Tibial nerve (tissue), 4 donors: ENCODE data around the gene CGN. TPM values are rescaled to one million over a fixed set of nuclear protein-coding genes. Genes with fewer than 3 reads are reported as not detected.

ENCODE experiments used
- DNase-seq, 2 donors: peaks; one replicate each; pipeline ENCODE4 v3.0.0-alpha.2; 2019; ENCODE audit warnings: low spot score in 2 of 2
- H3K27ac ChIP-seq, 4 donors: fragments of 200-600 bp; sonication (generic) in 3 of 4; one replicate each; pipeline ENCODE4 v1.5.1; 2017 to 2019; ENCODE audit warnings: mild to moderate bottlenecking in 1 of 4
- H3K27me3 ChIP-seq, 2 donors: fragments of 200-600 bp; sonication (generic) in 1 of 2; one replicate each; pipeline versions ENCODE4 v1.5.1 to v1.6.0; 2017 to 2019
- H3K36me3 ChIP-seq, 3 donors: fragments of 200-600 bp; sonication (generic); one replicate each; pipeline ENCODE4 v1.5.1; 2018 to 2019
- H3K4me1 ChIP-seq, 4 donors: fragments of 200-600 bp; sonication (generic) in 3 of 4; one replicate each; pipeline ENCODE4 v1.5.1; 2017 to 2019
- H3K4me3 ChIP-seq, 4 donors: fragments of 200-600 bp; sonication (generic) in 3 of 4; one replicate each; pipeline ENCODE4 v1.5.1; 2017 to 2019; ENCODE audit warnings: mild to moderate bottlenecking in 1 of 4, moderate library complexity in 1 of 4
- H3K9me3 ChIP-seq, 4 donors: fragments of 200-600 bp; sonication (generic) in 3 of 4; one replicate each; pipeline ENCODE4 v1.5.1; 2017 to 2019
- CTCF ChIP-seq, 5 experiments: fragments of 200-600 bp in 3 of 5; fragments of 450-650 bp in 2 of 5; sonication (generic) in 3 of 5; IDR thresholded peaks; one replicate each; pipeline ENCODE4 v1.5.1; 2016 to 2019; ENCODE audit warnings: antibody characterized with exemption in 5 of 5, mild to moderate bottlenecking in 3 of 5, moderate library complexity in 2 of 5
- EP300 ChIP-seq, 2 donors: sonication (generic); formaldehyde crosslinking; IDR thresholded peaks; one replicate each; pipeline ENCODE4 v1.6.1; 2017; ENCODE audit warnings: antibody characterized with exemption in 2 of 2, mild to moderate bottlenecking in 1 of 2
- POLR2A ChIP-seq, 2 donors: fragments of 450-650 bp; IDR thresholded peaks; one replicate each; pipeline ENCODE4 v1.6.1; 2017; ENCODE audit warnings: antibody characterized with exemption in 2 of 2, mild to moderate bottlenecking in 2 of 2, moderate library complexity in 2 of 2
- WGBS, 2 donors: methylation state at CpG; one replicate each; pipeline ENCODE4 v1.1.5; 2018; 5-methylcytosine and 5-hydroxymethylcytosine counted together
- total RNA-seq, 4 donors: library from RNA; depleted of rRNA; stranded (reverse); fragments of >200 nt; gene quantifications; one replicate each; pipeline ENCODE4 v1.1.0, GENCODE V29; 2016

Gene CGN
- total RNA-seq, 4 donors from 2014 or later = 0.63 to 4.9 (median 2.0) TPM

GRCh38 chr1:151492120-151492519 lies 19.1 kb upstream of the CGN start:
- 65 to 76% methylated on average over 1 of the region's 1 CpG for WGBS, 2 donors
- Histone ChIP-seq H3K4me3 (no peak overlapping the region), H3K9me3 (no peaks in the 10 kb centered on the region), H3K27ac (no peak overlapping the region), H3K36me3 (no peaks in the 10 kb centered on the region), H3K27me3 (no peaks in the 10 kb centered on the region), H3K4me1 (peaks cover 0 to 15% (median 0%) of the 10 kb centered on the region in 4 donors)
- TF ChIP-seq CTCF (IDR thresholded peaks at IDR 0.05) (no peak), POLR2A (IDR thresholded peaks at IDR 0.05) (no peak)
- DNase-seq = no peak

- Histone ChIP-seq H3K36me3 (no peaks in the 10 kb centered on the region), H3K27ac (no peak overlapping the region), H3K4me1 (peaks cover 0 to 15% (median 0%) of the 10 kb centered on the region in 4 donors), H3K27me3 (no peaks in the 10 kb centered on the region), H3K4me3 (no peak overlapping the region), H3K9me3 (no peaks in the 10 kb centered on the region)
- DNase-seq = no peak
- WGBS, 2 donors = 88 to 94% methylated on average over 3 of the region's 3 CpGs
- TF ChIP-seq CTCF (IDR thresholded peaks at IDR 0.05) (no peak), POLR2A (IDR thresholded peaks at IDR 0.05) (no peak), EP300 (IDR thresholded peaks at IDR 0.05) (no peak)
Observed at GRCh38 chr1:151493042-151493441, 18.1 kb upstream of the CGN start.

GRCh38 chr1:151494741-151495281 lies 16.4 kb upstream of the CGN start:
- Histone ChIP-seq H3K9me3 (no peaks in the 10 kb centered on the region), H3K36me3 (no peaks in the 10 kb centered on the region), H3K27me3 (no peaks in the 10 kb centered on the region), H3K4me1 (peaks cover 0 to 15% (median 0%) of the 10 kb centered on the region in 4 donors), H3K27ac (peak overlapping the region in 3 of 4 donors; percentile 28 to 85 (median 81)), H3K4me3 (no peak overlapping the region)
- 0% methylated on average over 1 of the region's 1 CpG; no CpG with 5 or more reads in 1 of the 2 donors for WGBS, 2 donors
- TF ChIP-seq EP300 (IDR thresholded peaks at IDR 0.05) (peak in 1 of 2 donors; percentile 15), CTCF (IDR thresholded peaks at IDR 0.05) (no peak)
- no peak for DNase-seq

- peak overlapping the region in 1 of 4 donors; percentile 12 for H3K4me3 ChIP-seq
- TF ChIP-seq EP300 (IDR thresholded peaks at IDR 0.05) (no peak), CTCF (IDR thresholded peaks at IDR 0.05) (no peak), POLR2A (IDR thresholded peaks at IDR 0.05) (no peak)
- no peaks in the 10 kb centered on the region for H3K9me3 ChIP-seq
- H3K27me3 ChIP-seq = no peaks in the 10 kb centered on the region
- no peaks in the 10 kb centered on the region for H3K36me3 ChIP-seq
- peak overlapping the region in 3 of 4 donors; percentile 28 to 81 (median 65) for H3K27ac ChIP-seq
- H3K4me1 ChIP-seq = peaks cover 0 to 15% (median 0%) of the 10 kb centered on the region in 4 donors
- WGBS, 2 donors = 26 to 34% methylated on average over 1 of the region's 1 CpG
- DNase-seq = no peak
Observed at GRCh38 chr1:151495316-151495715, 15.9 kb upstream of the CGN start.

- no peaks in the 10 kb centered on the region for H3K9me3 ChIP-seq
- no peak for TF ChIP-seq EP300 (IDR thresholded peaks at IDR 0.05)
- TF ChIP-seq POLR2A (IDR thresholded peaks at IDR 0.05) = no peak
- no peak for TF ChIP-seq CTCF (IDR thresholded peaks at IDR 0.05)
- 93 to 94% methylated on average over 5 of the region's 5 CpGs for WGBS, 2 donors
- peaks cover 0 to 14% (median 0%) of the 10 kb centered on the region in 4 donors for H3K4me1 ChIP-seq
- H3K27me3 ChIP-seq = no peaks in the 10 kb centered on the region
- no peak overlapping the region for H3K4me3 ChIP-seq
- no peak for DNase-seq
- no peaks in the 10 kb centered on the region for H3K36me3 ChIP-seq
- H3K27ac ChIP-seq = no peak overlapping the region
Observed at GRCh38 chr1:151499365-151499764, 11.8 kb upstream of the CGN start.
